Ishikawa (cell line): ENCODE results near the gene OSR1.

Source experiments
- CEBPB ChIP-seq: IDR thresholded peaks from 2 replicates; pipeline ENCODE4 v1.6.1; 2012
- CREB1 ChIP-seq: IDR thresholded peaks from 2 replicates; pipeline ENCODE4 v1.6.1; 2012; ENCODE audit warnings: low read depth
- EGR1 ChIP-seq: IDR thresholded peaks from 2 replicates; pipeline ENCODE4 v1.6.1; 2012
- EP300 ChIP-seq: IDR thresholded peaks from 2 replicates; pipeline ENCODE4 v1.6.1; 2012; ENCODE audit warnings: borderline replicate concordance
- FOXM1 ChIP-seq: IDR thresholded peaks from 2 replicates; pipeline ENCODE4 v1.6.1; 2012; ENCODE audit warnings: low read depth, borderline replicate concordance
- MAX ChIP-seq: IDR thresholded peaks from 2 replicates; pipeline ENCODE4 v1.6.1; 2012
- NFIC ChIP-seq: IDR thresholded peaks from 2 replicates; pipeline ENCODE4 v1.6.1; 2012
- RAD21 ChIP-seq: IDR thresholded peaks from 2 replicates; pipeline ENCODE4 v1.6.1; 2012; ENCODE audit warnings: low read depth
- REST ChIP-seq: IDR thresholded peaks from 2 replicates; pipeline ENCODE4 v1.6.1; 2012; ENCODE audit warnings: low read depth, mild to moderate bottlenecking
- TAF1 ChIP-seq: IDR thresholded peaks from 2 replicates; pipeline ENCODE4 v1.6.1; 2012; ENCODE audit warnings: low read depth, mild to moderate bottlenecking
- TCF12 ChIP-seq: IDR thresholded peaks from 2 replicates; pipeline ENCODE4 v1.6.1; 2012; ENCODE audit warnings: low read depth
- TEAD4 ChIP-seq: IDR thresholded peaks from 2 replicates; pipeline ENCODE4 v1.6.1; 2012
- USF1 ChIP-seq: IDR thresholded peaks from 2 replicates; pipeline ENCODE4 v1.6.1; 2012
- YY1 ChIP-seq: IDR thresholded peaks from 2 replicates; pipeline ENCODE4 v1.6.1; 2012; ENCODE audit warnings: low read depth
- ZBTB7A ChIP-seq: IDR thresholded peaks from 2 replicates; pipeline ENCODE4 v1.6.1; 2012; ENCODE audit warnings: low read depth

Gene OSR1

GRCh38 chr2:19329445-19329844, 29.0 kb downstream of the OSR1 start:
- TF ChIP-seq ZBTB7A (no peak), RAD21 (no peak), REST (peak; percentile 83)

- TF ChIP-seq EGR1: no peak
- no peak for TF ChIP-seq NFIC
- no peak for TF ChIP-seq YY1
- no peak for TF ChIP-seq CEBPB
- TF ChIP-seq FOXM1: no peak
- no peak for TF ChIP-seq REST
- TF ChIP-seq CREB1: no peak
- TF ChIP-seq MAX: no peak
- TF ChIP-seq ZBTB7A: no peak
- TF ChIP-seq RAD21: no peak
- TF ChIP-seq USF1: no peak
- no peak for TF ChIP-seq EP300
- TF ChIP-seq TCF12: no peak
- TF ChIP-seq TAF1: no peak
- no peak for TF ChIP-seq TEAD4
These were observed 30.9 kb downstream of the OSR1 start for GRCh38 chr2:19327496-19327895.

GRCh38 chr2:19321946-19322345, 36.5 kb downstream of the OSR1 start:
- TF ChIP-seq MAX: no peak
- TF ChIP-seq RAD21: no peak
- no peak for TF ChIP-seq EGR1
- no peak for TF ChIP-seq TAF1
- TF ChIP-seq REST: no peak
- TF ChIP-seq EP300: no peak
- TF ChIP-seq CEBPB: no peak
- TF ChIP-seq CREB1: no peak
- TF ChIP-seq USF1: no peak
- no peak for TF ChIP-seq FOXM1
- no peak for TF ChIP-seq TEAD4
- TF ChIP-seq TCF12: no peak
- no peak for TF ChIP-seq NFIC
- TF ChIP-seq ZBTB7A: no peak
- no peak for TF ChIP-seq YY1

GRCh38 chr2:19320813-19321212, 37.6 kb downstream of the OSR1 start:
- TF ChIP-seq CEBPB (no peak), NFIC (no peak), TEAD4 (no peak), CREB1 (no peak), USF1 (no peak), MAX (no peak), RAD21 (no peak)

GRCh38 chr2:19319698-19320097, 38.7 kb downstream of the OSR1 start:
- TF ChIP-seq EGR1 (no peak), MAX (no peak), EP300 (no peak), ZBTB7A (no peak), TEAD4 (no peak), TCF12 (no peak), RAD21 (no peak), YY1 (no peak), NFIC (no peak), CREB1 (no peak), USF1 (no peak), FOXM1 (no peak), REST (no peak), TAF1 (no peak), CEBPB (no peak)
